A204.1 (cell line): ENCODE data around the gene CHCHD6.

Experiments used
- FAIRE-seq: peaks from 2 replicates; lab custom pipeline; 2012; peaks lifted over from hg19 to GRCh38; lab: Jason Lieb, UNC

The CHCHD6 gene

GRCh38 chr3:126828306-126828705 is 124.3 kb downstream of the CHCHD6 start:
- no peak for FAIRE-seq

GRCh38 chr3:126832933-126833332 is 128.9 kb downstream of the CHCHD6 start:
- no peak for FAIRE-seq

GRCh38 chr3:126834596-126835471 is 130.8 kb downstream of the CHCHD6 start:
- FAIRE-seq: no peak

- FAIRE-seq: no peak
Observed at GRCh38 chr3:126835472-126836219, 131.6 kb downstream of the CHCHD6 start.

GRCh38 chr3:126836220-126836860 is 132.3 kb downstream of the CHCHD6 start:
- no peak for FAIRE-seq

- no peak for FAIRE-seq
Observed at GRCh38 chr3:126837773-126838172, 133.7 kb downstream of the CHCHD6 start.

- no peak for FAIRE-seq
Observed at GRCh38 chr3:126845920-126846715, 142.1 kb downstream of the CHCHD6 start.

GRCh38 chr3:126847061-126847460 is 143.0 kb downstream of the CHCHD6 start:
- FAIRE-seq: no peak

GRCh38 chr3:126848991-126849390 is 145.0 kb downstream of the CHCHD6 start:
- FAIRE-seq: no peak

- FAIRE-seq: no peak
Observed at GRCh38 chr3:126849768-126850167, 145.7 kb downstream of the CHCHD6 start.

GRCh38 chr3:126850370-126851085 is 146.5 kb downstream of the CHCHD6 start:
- FAIRE-seq: no peak

GRCh38 chr3:126851382-126851781 is 147.3 kb downstream of the CHCHD6 start:
- no peak for FAIRE-seq

GRCh38 chr3:126851934-126852333 is 147.9 kb downstream of the CHCHD6 start:
- no peak for FAIRE-seq

GRCh38 chr3:126852511-126852910 is 148.5 kb downstream of the CHCHD6 start:
- no peak for FAIRE-seq

GRCh38 chr3:126854666-126855065 is 150.6 kb downstream of the CHCHD6 start:
- no peak for FAIRE-seq

- no peak for FAIRE-seq
Observed at GRCh38 chr3:126855374-126855773, 151.3 kb downstream of the CHCHD6 start.

- no peak for FAIRE-seq
Observed at GRCh38 chr3:126857928-126858327, 153.9 kb downstream of the CHCHD6 start.

GRCh38 chr3:126858401-126858800 is 154.4 kb downstream of the CHCHD6 start:
- FAIRE-seq: no peak

- no peak for FAIRE-seq
Observed at GRCh38 chr3:126858887-126859286, 154.8 kb downstream of the CHCHD6 start.

- FAIRE-seq: no peak
Observed at GRCh38 chr3:126859415-126860246, 155.6 kb downstream of the CHCHD6 start.

GRCh38 chr3:126865736-126866135 is 161.7 kb downstream of the CHCHD6 start:
- no peak for FAIRE-seq
